ENCODE data around the gene KNDC1.

GRCh38 chr10:133203652-133204195 is 43.7 kb downstream of the KNDC1 start:
- TF ChIP-seq POLR2A (IDR thresholded peaks at IDR 0.05; ENCODE audit: low read length) (no peak), GATA1 (IDR thresholded peaks at IDR 0.05; ENCODE audit: low read depth, low read length) (no peak)

Data from erythroblast (primary cell).